ENCODE measurements around the gene HOXD11. TPM values are rescaled to one million over a fixed set of nuclear protein-coding genes. Genes with fewer than 3 reads are reported as not detected.
A peak's percentile ranks its signal among the peaks of the same experiment; 100 is the strongest.

Gene HOXD11
- total RNA-seq, 3 donors from 2014 or later = 0.66 TPM; not detected in 2

GRCh38 chr2:176129813-176130146, 22.7 kb downstream of the HOXD11 start:
- intact Hi-C loops (cut with DNase I; ENCODE audit: low total_unique reads) = loop anchor here (10.0 kb wide), 1 partner anchor 1015 kb away; no protein-coding TSS in a partner anchor
- peak overlapping the region; percentile 83 to 98 for H3K27ac ChIP-seq
- peak overlapping the region; percentile 52 to 73 (median 60) for H3K4me3 ChIP-seq
- TF ChIP-seq POLR2AphosphoS5 (IDR thresholded peaks at IDR 0.05) = no peak
- TF ChIP-seq, protein P1, sequence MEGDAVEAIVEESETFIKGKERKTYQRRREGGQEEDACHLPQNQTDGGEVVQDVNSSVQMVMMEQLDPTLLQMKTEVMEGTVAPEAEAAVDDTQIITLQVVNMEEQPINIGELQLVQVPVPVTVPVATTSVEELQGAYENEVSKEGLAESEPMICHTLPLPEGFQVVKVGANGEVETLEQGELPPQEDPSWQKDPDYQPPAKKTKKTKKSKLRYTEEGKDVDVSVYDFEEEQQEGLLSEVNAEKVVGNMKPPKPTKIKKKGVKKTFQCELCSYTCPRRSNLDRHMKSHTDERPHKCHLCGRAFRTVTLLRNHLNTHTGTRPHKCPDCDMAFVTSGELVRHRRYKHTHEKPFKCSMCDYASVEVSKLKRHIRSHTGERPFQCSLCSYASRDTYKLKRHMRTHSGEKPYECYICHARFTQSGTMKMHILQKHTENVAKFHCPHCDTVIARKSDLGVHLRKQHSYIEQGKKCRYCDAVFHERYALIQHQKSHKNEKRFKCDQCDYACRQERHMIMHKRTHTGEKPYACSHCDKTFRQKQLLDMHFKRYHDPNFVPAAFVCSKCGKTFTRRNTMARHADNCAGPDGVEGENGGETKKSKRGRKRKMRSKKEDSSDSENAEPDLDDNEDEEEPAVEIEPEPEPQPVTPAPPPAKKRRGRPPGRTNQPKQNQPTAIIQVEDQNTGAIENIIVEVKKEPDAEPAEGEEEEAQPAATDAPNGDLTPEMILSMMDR (IDR thresholded peaks at IDR 0.05) = no peak
- H3K36me3 ChIP-seq = no peaks in the 10 kb centered on the region
- H3K9me3 ChIP-seq = peaks cover 0 to 3% of the 10 kb centered on the region in 2 donors
- no peak for DNase-seq (ENCODE audit: low spot score in 2 of 2)
- peaks cover 5 to 83% of the 10 kb centered on the region in 2 donors for H3K27me3 ChIP-seq
- no peaks in the 10 kb centered on the region for H3K4me1 ChIP-seq

- Histone ChIP-seq H3K27ac (peak overlapping the region; percentile 83 to 98), H3K36me3 (no peaks in the 10 kb centered on the region), H3K4me3 (peak overlapping the region; percentile 52 to 73 (median 60)), H3K27me3 (peaks cover 5 to 79% of the 10 kb centered on the region in 2 donors), H3K4me1 (no peaks in the 10 kb centered on the region), H3K9me3 (peaks cover 0 to 3% of the 10 kb centered on the region in 2 donors)
- peak; percentile 11 to 59 (median 18) for TF ChIP-seq POLR2AphosphoS5 (IDR thresholded peaks at IDR 0.05)
- TF ChIP-seq, protein P1 (IDR thresholded peaks at IDR 0.05) = no peak
- intact Hi-C loops (cut with DNase I; ENCODE audit: low total_unique reads) = loop anchor here (10.0 kb wide), 1 partner anchor 1014 kb away; no protein-coding TSS in a partner anchor
- no peak for DNase-seq (ENCODE audit: low spot score in 2 of 2)
Measured at GRCh38 chr2:176130147-176130956, 23.3 kb downstream of the HOXD11 start.

GRCh38 chr2:176130957-176131847, 24.1 kb downstream of the HOXD11 start:
- no peak for TF ChIP-seq POLR2AphosphoS5 (IDR thresholded peaks at IDR 0.05)
- TF ChIP-seq, protein P1 (IDR thresholded peaks at IDR 0.05) = no peak
- TF ChIP-seq POLR2A (IDR thresholded peaks at IDR 0.05) = no peak
- DNase-seq (ENCODE audit: low spot score in 2 of 2) = no peak
- intact Hi-C loops (cut with DNase I; ENCODE audit: low total_unique reads) = loop anchor here (10.0 kb wide), 1 partner anchor 1014 kb away; no protein-coding TSS in a partner anchor
- Histone ChIP-seq H3K9me3 (peaks cover 0 to 3% of the 10 kb centered on the region in 2 donors), H3K4me3 (peak overlapping the region; percentile 52 to 73 (median 60)), H3K4me1 (no peaks in the 10 kb centered on the region), H3K27me3 (peaks cover 5 to 77% of the 10 kb centered on the region in 2 donors), H3K36me3 (no peaks in the 10 kb centered on the region), H3K27ac (peak overlapping the region; percentile 83 to 98)

GRCh38 chr2:176131848-176132158, 24.7 kb downstream of the HOXD11 start:
- Histone ChIP-seq H3K4me3 (peak overlapping the region; percentile 52 to 73 (median 60)), H3K36me3 (no peaks in the 10 kb centered on the region), H3K9me3 (peaks cover 0 to 3% of the 10 kb centered on the region in 2 donors), H3K4me1 (no peaks in the 10 kb centered on the region), H3K27ac (peak overlapping the region; percentile 83 to 98), H3K27me3 (peaks cover 5 to 80% of the 10 kb centered on the region in 2 donors)
- intact Hi-C loops (cut with DNase I; ENCODE audit: low total_unique reads) = loop anchor here (10.0 kb wide), 1 partner anchor 1013 kb away; no protein-coding TSS in a partner anchor
- no peak for DNase-seq (ENCODE audit: low spot score in 2 of 2)
- TF ChIP-seq POLR2AphosphoS5 (IDR thresholded peaks at IDR 0.05) (no peak), POLR2A (IDR thresholded peaks at IDR 0.05) (no peak)
- TF ChIP-seq, protein P1 (IDR thresholded peaks at IDR 0.05) = no peak

All from breast epithelium (tissue), 4 donors.